Fibroblast of lung (primary cell): Measurements from ENCODE around the gene HNRNPA1L2. TPM values are rescaled to one million over a fixed set of nuclear protein-coding genes. Genes with fewer than 3 reads are reported as not detected.

Source experiments
- DNase-seq, 2 donors: peaks; one replicate each; pipeline versions ENCODE4 v3.0.0 to v3.0.0-alpha.2; 2010; ENCODE audit warnings: low read depth in 2 of 2
- H2AFZ ChIP-seq: 2 replicates; pipeline ENCODE4 v1.5.1; 2012; ENCODE audit warnings: low read length, control low read depth, inconsistent platforms
- H3K27ac ChIP-seq: 2 replicates; pipeline ENCODE4 v1.5.1; 2011; ENCODE audit warnings: low read length, control low read depth; ENCODE audit not compliant: insufficient read depth
- H3K27me3 ChIP-seq: 2 replicates; pipeline ENCODE4 v1.5.1; 2011; ENCODE audit warnings: mild to moderate bottlenecking, low read length; ENCODE audit not compliant: control insufficient read depth, insufficient read depth
- H3K36me3 ChIP-seq: 2 replicates; pipeline ENCODE4 v1.5.1; 2011; ENCODE audit warnings: low read length; ENCODE audit not compliant: control insufficient read depth, insufficient read depth
- H3K4me1 ChIP-seq: 2 replicates; pipeline ENCODE4 v1.5.1; 2011; ENCODE audit warnings: low read length; ENCODE audit not compliant: control insufficient read depth, insufficient read depth; ENCODE audit errors: extremely low read depth
- H3K4me2 ChIP-seq: 2 replicates; pipeline ENCODE4 v1.5.1; 2011; ENCODE audit warnings: low read length, control low read depth; ENCODE audit not compliant: insufficient read depth; ENCODE audit errors: extremely low read depth
- H3K4me3 ChIP-seq, 4 experiments: fragments of 200-600 bp in 1 of 4; sonication (generic) in 1 of 4; replicated peaks in 1 of 4; 2 replicates each; pipeline ENCODE4 v1.5.1; 2011 to 2016; ENCODE audit warnings: low read length in 4 of 4, low read depth in 3 of 4, mild to moderate bottlenecking in 3 of 4, control low read depth in 2 of 4, inconsistent platforms in 1 of 4, mixed read lengths in 1 of 4; ENCODE audit not compliant: insufficient read depth in 1 of 4; ENCODE audit errors: control extremely low read depth in 1 of 4
- H3K79me2 ChIP-seq: 2 replicates; pipeline ENCODE4 v1.5.1; 2012; ENCODE audit warnings: mild to moderate bottlenecking, low read length, inconsistent platforms; ENCODE audit not compliant: control insufficient read depth, insufficient read depth
- H3K9ac ChIP-seq: 2 replicates; pipeline ENCODE4 v1.5.1; 2011; ENCODE audit warnings: mild to moderate bottlenecking, low read length, control low read depth; ENCODE audit not compliant: insufficient read depth
- H3K9me3 ChIP-seq: 2 replicates; pipeline ENCODE4 v1.5.1; 2012; ENCODE audit warnings: low read depth, low read length; ENCODE audit not compliant: control insufficient read depth, insufficient read depth
- H4K20me1 ChIP-seq: 2 replicates; pipeline ENCODE4 v1.5.1; 2011; ENCODE audit warnings: low read length; ENCODE audit not compliant: control insufficient read depth, insufficient read depth; ENCODE audit errors: extremely low read depth
- CTCF ChIP-seq, 2 donors: IDR thresholded peaks in 1 of 2; conservative IDR thresholded peaks in 1 of 2; 1 replicate in 1 of 2; 2 replicates in 1 of 2; pipeline ENCODE4 v1.5.1; 2011 to 2012; ENCODE audit warnings: low read length in 2 of 2, control low read depth in 1 of 2, inconsistent platforms in 1 of 2, low read depth in 1 of 2, mild to moderate bottlenecking in 1 of 2
- EZH2 ChIP-seq: IDR thresholded peaks from 2 replicates; pipeline ENCODE4 v1.5.1; 2012; ENCODE audit warnings: low read length, control low read depth, mild to moderate bottlenecking; ENCODE audit errors: missing control alignments
- polyA plus RNA-seq, 2 donors: library from polyadenylated mRNA; depleted of rRNA in 1 of 2; stranded (reverse) in 1 of 2; unstranded in 1 of 2; fragments of >200 nt; gene quantifications; 2 replicates each; pipeline ENCODE4 v1.2.1, GENCODE V29; 2011 to 2012; ENCODE audit warnings: missing spikeins in 1 of 2
- total RNA-seq: library from RNA; depleted of rRNA; stranded (reverse); fragments of >200 nt; gene quantifications from 2 replicates; pipeline ENCODE4 v1.2.1, GENCODE V29; 2014

The HNRNPA1L2 gene
- total and polyA plus RNA-seq, 2 donors (not counting 1 experiment from before 2014, with no cell fraction given): 3.3 to 9.8 TPM

- Histone ChIP-seq H3K9me3 (no peaks in the 10 kb centered on the region), H3K4me1 (peaks cover 3% of the 10 kb centered on the region), H3K9ac (peak overlapping the region; percentile 98), H3K4me3 (peak overlapping the region; percentile 93 to 99 (median 94)), H3K27ac (peak overlapping the region; percentile 100), H3K27me3 (no peaks in the 10 kb centered on the region), H3K4me2 (peak overlapping the region; percentile 88), H3K79me2 (peaks cover 76% of the 10 kb centered on the region), H3K36me3 (peaks cover 2% of the 10 kb centered on the region), H2AFZ (peak overlapping the region; percentile 73), H4K20me1 (no peaks in the 10 kb centered on the region)
- TF ChIP-seq EZH2: no peak
- no peak for TF ChIP-seq CTCF (conservative IDR thresholded peaks at IDR 0.05 in 1 of 2, IDR thresholded peaks at IDR 0.05 in 1 of 2; ENCODE audit: low read depth in 1 of 2, low read length in 2 of 2)
- no peak for DNase-seq
These were observed 10.7 kb downstream of the HNRNPA1L2 start for GRCh38 chr13:52652980-52653303.

- Histone ChIP-seq H3K27ac (no peak overlapping the region), H3K9ac (no peak overlapping the region), H3K4me3 (no peak overlapping the region), H3K27me3 (no peaks in the 10 kb centered on the region), H3K36me3 (no peaks in the 10 kb centered on the region), H3K79me2 (peaks cover 35% of the 10 kb centered on the region), H2AFZ (no peak overlapping the region), H3K4me2 (no peak overlapping the region), H4K20me1 (no peaks in the 10 kb centered on the region), H3K9me3 (no peaks in the 10 kb centered on the region), H3K4me1 (no peaks in the 10 kb centered on the region)
- TF ChIP-seq CTCF (conservative IDR thresholded peaks at IDR 0.05 in 1 of 2, IDR thresholded peaks at IDR 0.05 in 1 of 2; ENCODE audit: low read depth in 1 of 2, low read length in 2 of 2): no peak
- TF ChIP-seq EZH2: no peak
- DNase-seq: no peak
These were observed 17.1 kb downstream of the HNRNPA1L2 start for GRCh38 chr13:52659340-52659739.

- H3K9ac ChIP-seq: no peak overlapping the region
- H3K36me3 ChIP-seq: peaks cover 4% of the 10 kb centered on the region
- TF ChIP-seq EZH2 (no peak), CTCF (conservative IDR thresholded peaks at IDR 0.05 in 1 of 2, IDR thresholded peaks at IDR 0.05 in 1 of 2; ENCODE audit: low read depth in 1 of 2, low read length in 2 of 2) (no peak)
These were observed 22.0 kb downstream of the HNRNPA1L2 start for GRCh38 chr13:52664272-52664671.

More at GRCh38 chr13:52664272-52664671, 22.0 kb downstream of the HNRNPA1L2 start:
- Histone ChIP-seq H2AFZ (no peak overlapping the region), H3K27me3 (no peaks in the 10 kb centered on the region), H3K4me2 (no peak overlapping the region), H3K4me3 (no peak overlapping the region), H3K79me2 (no peaks in the 10 kb centered on the region), H3K27ac (no peak overlapping the region), H3K4me1 (no peaks in the 10 kb centered on the region), H3K9me3 (no peaks in the 10 kb centered on the region), H4K20me1 (no peaks in the 10 kb centered on the region)
- no peak for DNase-seq
